K562 (cell line): ENCODE data around the gene CDH8. TPM values are rescaled to one million over a fixed set of nuclear protein-coding genes. Genes with fewer than 3 reads are reported as not detected.

Experiments
- ATAC-seq: fragments of 200-7000 bp; cut with Tn5 transposase; 3 replicates; pipeline ENCODE4 v1.9.1; 2020; ENCODE audit warnings: moderate library complexity
- BruUV-seq: library from RNA; stranded (reverse); fragments of 400-500 nt; replicated peaks from 2 replicates; lab custom pipeline; 2021; lab: Mats Ljungman, UMichigan
- CTCF ChIA-PET: fragments of 300-600 bp; formaldehyde crosslinking; extraction: SDS; loops from one replicate; lab custom pipeline; 2021; ENCODE audit warnings: low intra/inter-chr PET ratio; lab: Yijun Ruan, JAX
- POLR2A ChIA-PET: fragments of 300-600, 350-650 bp; sonication (Branson Sonifier 250); formaldehyde crosslinking; extraction: SDS; loops from one replicate; lab custom pipeline; 2021; ENCODE audit warnings: antibody characterized with exemption, inconsistent platforms; lab: Yijun Ruan, JAX
- DNase-seq, 4 experiments: peaks; one replicate each; pipeline versions ENCODE4 v3.0.0 to v3.0.0-alpha.2; 2011 to 2018; ENCODE audit warnings: low spot score in 3 of 4, mixed read lengths in 3 of 4; ENCODE audit errors: extremely low read depth in 1 of 4
- FAIRE-seq: peaks from 2 replicates; lab custom pipeline; 2011; peaks lifted over from hg19 to GRCh38; lab: Jason Lieb, UNC
- H2AFZ ChIP-seq: 2 replicates; pipeline ENCODE4 v1.6.0; 2011; ENCODE audit warnings: low read depth, low read length, control low read depth, inconsistent platforms
- H3K27ac ChIP-seq: fragments of 200-600 bp; 3 replicates; pipeline ENCODE4 v1.8.0; 2011; ENCODE audit warnings: low read depth, mild to moderate bottlenecking, control low read depth, inconsistent platforms, low read length, moderate library complexity, mixed read lengths; ENCODE audit errors: extremely low read depth
- H3K27me3 ChIP-seq, 2 experiments: fragments of 300-600 bp in 1 of 2; 2 replicates in 1 of 2; 3 replicates in 1 of 2; pipeline versions ENCODE4 v1.6.0 to v1.8.0; 2011; ENCODE audit warnings: inconsistent platforms in 2 of 2, low read length in 2 of 2, mild to moderate bottlenecking in 1 of 2, mixed read lengths in 1 of 2, moderate library complexity in 1 of 2; ENCODE audit not compliant: control insufficient read depth in 2 of 2, insufficient read depth in 2 of 2
- H3K36me3 ChIP-seq: fragments of 300-600 bp; 3 replicates; pipeline ENCODE4 v1.8.0; 2011; ENCODE audit warnings: mild to moderate bottlenecking, low read length, inconsistent platforms; ENCODE audit not compliant: control insufficient read depth, insufficient read depth
- H3K4me1 ChIP-seq, 2 experiments: fragments of 200-600 bp in 1 of 2; replicated peaks in 1 of 2; 2 replicates in 1 of 2; 3 replicates in 1 of 2; pipeline versions ENCODE4 v1.5.1 to v1.8.0; 2011; ENCODE audit warnings: inconsistent platforms in 2 of 2, low read length in 2 of 2, mild to moderate bottlenecking in 1 of 2, mixed read lengths in 1 of 2, moderate library complexity in 1 of 2; ENCODE audit not compliant: control insufficient read depth in 2 of 2, insufficient read depth in 2 of 2
- H3K4me2 ChIP-seq: 2 replicates; pipeline ENCODE4 v1.6.1; 2011; ENCODE audit warnings: low read length, control low read depth, inconsistent platforms, mixed read lengths; ENCODE audit not compliant: insufficient read depth
- H3K4me3 ChIP-seq: fragments of 200-600 bp; sonication (generic), shearing (Covaris generic); 2 replicates; pipeline ENCODE4 v1.5.1; 2016; ENCODE audit warnings: control low read depth, inconsistent platforms
- H3K79me2 ChIP-seq: fragments of 200-600 bp; 3 replicates; pipeline ENCODE4 v1.8.0; 2011; ENCODE audit warnings: low read length, inconsistent platforms; ENCODE audit not compliant: control insufficient read depth, insufficient read depth
- H3K9ac ChIP-seq, 2 experiments: 2 replicates each; pipeline versions ENCODE4 v1.6.0 to v1.6.1; 2011; ENCODE audit warnings: low read depth in 2 of 2, low read length in 2 of 2, control low read depth in 1 of 2, inconsistent platforms in 1 of 2, mild to moderate bottlenecking in 1 of 2, mixed read lengths in 1 of 2; ENCODE audit not compliant: insufficient read depth in 1 of 2
- H3K9me1 ChIP-seq: one replicate; pipeline ENCODE4 v1.6.0; 2011; ENCODE audit warnings: inconsistent platforms, mild to moderate bottlenecking, low read length, moderate library complexity; ENCODE audit not compliant: control insufficient read depth, insufficient read depth
- H3K9me3 ChIP-seq: replicated peaks from 2 replicates; pipeline ENCODE4 v1.5.1; 2011; ENCODE audit warnings: low read depth, low read length, inconsistent platforms; ENCODE audit not compliant: control insufficient read depth, insufficient read depth
- H4K20me1 ChIP-seq: replicated peaks from 2 replicates; pipeline ENCODE4 v1.6.1; 2011; ENCODE audit warnings: low read length, inconsistent platforms, mixed read lengths; ENCODE audit not compliant: control insufficient read depth, insufficient read depth
- CBFA2T3 ChIP-seq: fragments of 450-650 bp; IDR thresholded peaks from 2 replicates; pipeline ENCODE4 v1.6.1; 2017
- E2F3 ChIP-seq: fragments of 250-450 bp; sonication (Bioruptor Pico); IDR thresholded peaks from 2 replicates; pipeline ENCODE4 v1.4.0; 2020; ENCODE audit warnings: mild to moderate bottlenecking
- ELK3 ChIP-seq: fragments of 450-650 bp; formaldehyde crosslinking; IDR thresholded peaks from 2 replicates; pipeline ENCODE4 v1.4.0; 2020; ENCODE audit warnings: mild to moderate bottlenecking
- GTF2A2 ChIP-seq: IDR thresholded peaks from 2 replicates; pipeline ENCODE4 v1.6.1; 2016; ENCODE audit warnings: mild to moderate bottlenecking, missing genetic modification characterization, missing compliant biosample characterization
- HMG20A ChIP-seq: fragments of 450-650 bp; formaldehyde crosslinking; conservative IDR thresholded peaks from 2 replicates; pipeline ENCODE4 v1.4.0; 2020; ENCODE audit warnings: mild to moderate bottlenecking, mixed read lengths
- JUND ChIP-seq, 2 experiments: IDR thresholded peaks; 2 replicates in 1 of 2; 3 replicates in 1 of 2; pipeline ENCODE4 v1.6.1; 2011; ENCODE audit warnings: borderline replicate concordance in 2 of 2, low read depth in 2 of 2, low read length in 2 of 2, improper control_type of control experiment in 1 of 2, missing biosample characterization in 1 of 2, missing genetic modification characterization in 1 of 2, missing genetic modification reagents in 1 of 2
- LEF1 ChIP-seq: fragments of 450-650 bp; IDR thresholded peaks from 2 replicates; pipeline ENCODE4 v1.6.1; 2016; ENCODE audit warnings: mild to moderate bottlenecking
- NONO ChIP-seq, 2 experiments: fragments of 200-400 bp in 1 of 2; fragments of 450-650 bp in 1 of 2; formaldehyde crosslinking in 1 of 2; IDR thresholded peaks; 2 replicates each; pipeline ENCODE4 v1.6.1; 2017; ENCODE audit warnings: low read depth in 2 of 2, mild to moderate bottlenecking in 2 of 2, moderate library complexity in 2 of 2, low read length in 1 of 2
- RBM39 ChIP-seq: fragments of 200-400 bp; formaldehyde crosslinking; optimal IDR thresholded peaks from 2 replicates; pipeline ENCODE3; 2018; ENCODE audit warnings: low read depth, low read length
- SAFB ChIP-seq: fragments of 200-400 bp; formaldehyde crosslinking; IDR thresholded peaks from 2 replicates; pipeline ENCODE4 v1.6.1; 2017; ENCODE audit warnings: low read depth, low read length, borderline replicate concordance
- SAFB2 ChIP-seq: fragments of 200-400 bp; formaldehyde crosslinking; IDR thresholded peaks from 2 replicates; pipeline ENCODE4 v1.6.1; 2018; ENCODE audit warnings: borderline replicate concordance, low read length, low read depth, moderate library complexity; ENCODE audit not compliant: severe bottlenecking
- THRAP3 ChIP-seq: fragments of 450-650 bp; IDR thresholded peaks from 2 replicates; pipeline ENCODE4 v1.6.1; 2016; ENCODE audit warnings: mild to moderate bottlenecking, inconsistent platforms, borderline replicate concordance
- U2AF1 ChIP-seq: fragments of 200-400 bp; formaldehyde crosslinking; optimal IDR thresholded peaks from 2 replicates; pipeline ENCODE3; 2017; ENCODE audit warnings: mild to moderate bottlenecking, low read depth, low read length, moderate library complexity
- ZNF589 ChIP-seq: fragments of 200-800 bp; sonication (Bioruptor generic); IDR thresholded peaks from 2 replicates; pipeline ENCODE4 v1.6.1; 2016; ENCODE audit warnings: low read depth, missing genetic modification characterization, missing compliant biosample characterization
- ZNF707 ChIP-seq: fragments of 250-450 bp; sonication (Bioruptor Pico); conservative IDR thresholded peaks from 2 replicates; pipeline ENCODE4 v1.8.0; 2022; ENCODE audit warnings: inconsistent platforms, mild to moderate bottlenecking, moderate library complexity
- WGBS: fragments of 100-300 bp; shearing (Covaris generic); methylation state at CpG from one replicate; pipeline ENCODE4 v1.1.6; 2016; ENCODE audit warnings: low coverage, mixed read lengths; ENCODE audit not compliant: insufficient coverage; ENCODE audit errors: missing lambda C conversion rate; 5-methylcytosine and 5-hydroxymethylcytosine counted together
- in situ Hi-C: fragments of 300-500 bp; cut with MboI; formaldehyde crosslinking; loops from 4 replicates; pipeline ENCODE4 v1.15.0; 2018; ENCODE audit warnings: inconsistent platforms, mixed read lengths
- intact Hi-C: fragments of 100-400 bp; cut with micrococcal nuclease; formaldehyde crosslinking; loops from 2 replicates; pipeline ENCODE4 v1.14.2; 2022
- polyA plus RNA-seq, 8 experiments: library from polyadenylated mRNA; depleted of rRNA in 4 of 8; stranded (reverse) in 5 of 8; unstranded in 3 of 8; fragments of >200 nt; fragmentation: Nextera tagmentation in 2 of 8; fragmentation: Illumina TruSeq in 1 of 8; extraction: Ambion mirVana in 2 of 8; extraction: Trizol in 1 of 8; gene quantifications; 2 replicates each; pipeline versions ENCODE4 v1.2.1 to v1.2.3, GENCODE V29; 2011 to 2014; ENCODE audit warnings: inconsistent platforms in 1 of 8, missing spikeins in 1 of 8
- total RNA-seq, 7 experiments: library from RNA; depleted of rRNA in 6 of 7; stranded (reverse); fragments of >200 nt in 6 of 7; fragmentation: Illumina TruSeq in 2 of 7; extraction: Trizol in 2 of 7; gene quantifications; 2 replicates each; pipeline versions ENCODE4 v1.2.1 to v1.2.3, GENCODE V29; 2011 to 2021; ENCODE audit warnings: low replicate concordance in 1 of 7
- TF ChIP-seq, protein P1 (sequence below): fragments of 450-650 bp; IDR thresholded peaks from 2 replicates; pipeline ENCODE4 v1.6.1; 2017; ENCODE audit warnings: mild to moderate bottlenecking, moderate library complexity

The CDH8 gene
- total and polyA plus RNA-seq, 9 of the 15 experiments (the other 6 are each of a cell fraction or from before 2014, with no cell fraction given): 0.22 to 1.4 (median 0.42) TPM; not detected in 4

DNA sequence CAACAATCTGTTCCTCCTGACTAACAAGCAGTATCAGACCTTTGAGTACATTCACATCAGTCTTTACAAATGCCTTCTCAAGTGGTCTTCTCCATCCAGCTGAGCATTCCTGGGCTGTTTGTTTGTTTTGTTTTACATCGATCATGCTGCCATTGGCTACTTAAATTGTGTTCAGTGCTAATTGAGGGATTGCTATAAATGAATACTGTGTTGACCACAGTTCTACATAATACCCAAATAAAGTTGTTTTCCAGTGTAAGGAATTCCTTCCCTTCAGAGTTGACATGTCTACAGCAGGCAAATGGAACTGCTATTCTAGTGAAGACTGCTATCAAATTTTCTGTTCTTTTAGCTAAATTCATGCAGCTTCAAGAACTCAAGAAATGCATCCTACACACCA lies 3.2 kb downstream of the CDH8 start:
- Histone ChIP-seq H3K9me1 (no peaks in the 10 kb centered on the region), H3K27ac (no peak overlapping the region), H3K4me3 (no peak overlapping the region), H3K4me2 (no peak overlapping the region), H3K27me3 (no peaks in the 10 kb centered on the region), H3K36me3 (no peaks in the 10 kb centered on the region), H3K4me1 (no peaks in the 10 kb centered on the region), H3K79me2 (no peaks in the 10 kb centered on the region), H4K20me1 (no peaks in the 10 kb centered on the region), H3K9me3 (no peaks in the 10 kb centered on the region), H3K9ac (no peak overlapping the region), H2AFZ (no peak overlapping the region)
- intact Hi-C loops (no loop called here), in situ Hi-C loops (no loop called here)
- DNase-seq (no peak), FAIRE-seq (no peak), ATAC-seq (no peak)
- ChIA-PET CTCF (no interaction called here), POLR2A (no interaction called here)
- TF ChIP-seq RBM39 (no peak), ZNF707 (CRISPR knock-in tag) (no peak), CBFA2T3 (no peak), ELK3 (CRISPR knock-in tag) (no peak), ZNF589 (CRISPR knock-in tag) (no peak)
- no TSS peak for BruUV-seq
- 0% methylated on average over 1 of the region's 1 CpG for WGBS

GRCh38 chr16:62029947-62030346 lies 6.3 kb downstream of the CDH8 start:
- BruUV-seq: no TSS peak
- no peaks in the 10 kb centered on the region for H4K20me1 ChIP-seq
- no peak overlapping the region for H3K4me2 ChIP-seq
- no peaks in the 10 kb centered on the region for H3K9me1 ChIP-seq
- intact Hi-C loops: no loop called here
- WGBS: 0% methylated on average over 3 of the region's 3 CpGs
- H3K9ac ChIP-seq: no peak overlapping the region
- no peak overlapping the region for H3K27ac ChIP-seq
- no peak for FAIRE-seq
- no peaks in the 10 kb centered on the region for H3K79me2 ChIP-seq
- no peak overlapping the region for H2AFZ ChIP-seq
- ChIA-PET CTCF (no interaction called here), POLR2A (no interaction called here)
- no peak for ATAC-seq
- no peaks in the 10 kb centered on the region for H3K36me3 ChIP-seq
- in situ Hi-C loops: no loop called here
- no peak overlapping the region for H3K4me3 ChIP-seq
- H3K27me3 ChIP-seq: no peaks in the 10 kb centered on the region
- no peaks in the 10 kb centered on the region for H3K4me1 ChIP-seq
- no peak for DNase-seq
- H3K9me3 ChIP-seq: no peaks in the 10 kb centered on the region
- no peak for TF ChIP-seq JUND (IDR thresholded peaks at IDR 0.05; ENCODE audit: borderline replicate concordance, low read depth, low read length)
- TF ChIP-seq JUND (tag; IDR thresholded peaks at IDR 0.05; ENCODE audit: borderline replicate concordance, low read depth, low read length): no peak
- no peak for TF ChIP-seq U2AF1
- no peak for TF ChIP-seq E2F3 (CRISPR knock-in tag)
- no peak for TF ChIP-seq SAFB
- TF ChIP-seq HMG20A (CRISPR knock-in tag): no peak
- TF ChIP-seq GTF2A2 (tag): no peak
- no peak for TF ChIP-seq NONO (IDR thresholded peaks at IDR 0.05; ENCODE audit: low read depth in 2 of 2, low read length in 1 of 2)
- TF ChIP-seq, protein P1, sequence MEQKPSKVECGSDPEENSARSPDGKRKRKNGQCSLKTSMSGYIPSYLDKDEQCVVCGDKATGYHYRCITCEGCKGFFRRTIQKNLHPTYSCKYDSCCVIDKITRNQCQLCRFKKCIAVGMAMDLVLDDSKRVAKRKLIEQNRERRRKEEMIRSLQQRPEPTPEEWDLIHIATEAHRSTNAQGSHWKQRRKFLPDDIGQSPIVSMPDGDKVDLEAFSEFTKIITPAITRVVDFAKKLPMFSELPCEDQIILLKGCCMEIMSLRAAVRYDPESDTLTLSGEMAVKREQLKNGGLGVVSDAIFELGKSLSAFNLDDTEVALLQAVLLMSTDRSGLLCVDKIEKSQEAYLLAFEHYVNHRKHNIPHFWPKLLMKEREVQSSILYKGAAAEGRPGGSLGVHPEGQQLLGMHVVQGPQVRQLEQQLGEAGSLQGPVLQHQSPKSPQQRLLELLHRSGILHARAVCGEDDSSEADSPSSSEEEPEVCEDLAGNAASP: no peak
- TF ChIP-seq THRAP3: no peak
- TF ChIP-seq LEF1: no peak
- no peak for TF ChIP-seq SAFB2
